GM19395 (cell line): ENCODE data around the gene C1QA.
"Not testable (repeated sequence)": the region's sequence is repeated elsewhere in the genome, so short reads cannot be mapped to it uniquely, and the experiment has no call there.

Experiments
- ATAC-seq: cut with Tn5 transposase; IDR thresholded peaks from one replicate; pipeline ENCODE4 v1.9.1; 2021; ENCODE audit warnings: mild to moderate bottlenecking, moderate library complexity; ENCODE audit not compliant: unreplicated experiment

The C1QA gene

GRCh38 chr1:22639286-22639685 lies 2.9 kb downstream of the C1QA start:
- no peak for ATAC-seq

GRCh38 chr1:22641247-22641646 lies 4.8 kb downstream of the C1QA start:
- no peak for ATAC-seq

- no peak for ATAC-seq
These were observed 5.6 kb downstream of the C1QA start for GRCh38 chr1:22641906-22642636.

GRCh38 chr1:22643381-22643780 lies 7.0 kb downstream of the C1QA start, which contains the start of gene C1QC:
Gene C1QC, plus strand, starts transcription at chr1:22643633. Its CDS starts 391 bp downstream, at chr1:22644024.
- no peak for ATAC-seq

- ATAC-seq = no peak
These were observed 7.5 kb downstream of the C1QA start for GRCh38 chr1:22643928-22644327.

GRCh38 chr1:22645931-22646330 lies 9.5 kb downstream of the C1QA start:
- ATAC-seq = no peak

- no peak for ATAC-seq
These were observed 10.0 kb downstream of the C1QA start for GRCh38 chr1:22646384-22646783.

- no peak for ATAC-seq
These were observed 13.8 kb downstream of the C1QA start for GRCh38 chr1:22650089-22650693.

GRCh38 chr1:22651941-22652856 lies 15.8 kb downstream of the C1QA start:
- no peak for ATAC-seq

- no peak for ATAC-seq
These were observed 16.5 kb downstream of the C1QA start, which contains the start of gene C1QB for GRCh38 chr1:22652881-22653316. Gene C1QB, plus strand, starts transcription at chr1:22653236. Its CDS starts 6,227 bp downstream, at chr1:22659463.

- ATAC-seq = no peak
These were observed 18.3 kb downstream of the C1QA start for GRCh38 chr1:22654692-22655091.

GRCh38 chr1:22658385-22659163 lies 22.1 kb downstream of the C1QA start:
- ATAC-seq = no peak

- ATAC-seq = no peak
These were observed 24.4 kb downstream of the C1QA start for GRCh38 chr1:22660716-22661241.

GRCh38 chr1:22661880-22662279 lies 25.5 kb downstream of the C1QA start:
- ATAC-seq = no peak

- ATAC-seq = no peak
These were observed 25.9 kb downstream of the C1QA start for GRCh38 chr1:22662318-22662717.

GRCh38 chr1:22662986-22663408 lies 26.6 kb downstream of the C1QA start:
- ATAC-seq = no peak

GRCh38 chr1:22665752-22666151 lies 29.3 kb downstream of the C1QA start:
- no peak for ATAC-seq

- ATAC-seq = no peak
These were observed 30.0 kb downstream of the C1QA start for GRCh38 chr1:22666412-22666811.

GRCh38 chr1:22668840-22669239 lies 32.4 kb downstream of the C1QA start:
- ATAC-seq = not testable (repeated sequence)

- no peak for ATAC-seq
These were observed 34.0 kb downstream of the C1QA start for GRCh38 chr1:22670352-22670975.
